Measurements from ENCODE around the gene TIGD3.
A peak's percentile ranks its signal among the peaks of the same experiment; 100 is the strongest.

Gene TIGD3

DNA sequence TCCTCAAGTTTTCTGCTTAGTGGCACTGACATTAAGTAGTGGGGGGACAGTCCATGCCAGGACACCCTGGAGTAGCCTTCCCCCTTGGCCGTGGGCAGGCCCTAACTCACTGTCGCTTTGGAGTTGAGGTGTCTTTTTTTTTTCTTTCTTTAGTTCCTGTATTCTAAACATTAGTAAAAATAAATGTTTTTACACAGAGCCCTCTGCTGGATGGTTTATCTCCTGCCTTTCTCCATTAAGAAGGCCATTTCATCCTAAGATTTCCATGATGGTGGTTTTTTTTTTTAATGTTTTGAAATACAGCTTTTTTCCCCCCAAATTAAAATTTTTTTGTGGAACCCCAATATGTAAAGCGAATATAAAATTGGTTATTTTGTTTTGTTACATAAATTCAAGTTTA, 1.8 kb upstream of the TIGD3 start:
- Histone ChIP-seq H3K27ac (ENCODE audit: low read depth, low read length) (no peak overlapping the region), H3K9ac (ENCODE audit: low read length) (no peak overlapping the region), H3K27me3 (ENCODE audit: low read length) (no peaks in the 10 kb centered on the region), H2AFZ (ENCODE audit: low read depth, low read length, severe bottlenecking) (no peak overlapping the region), H3K4me2 (ENCODE audit: low read depth, low read length, poor library complexity, severe bottlenecking) (no peak overlapping the region), H3K9me2 (replicated peaks; ENCODE audit: insufficient read depth, low read length) (no peaks in the 10 kb centered on the region), H3K9me3 (ENCODE audit: insufficient read depth, low read length) (no peaks in the 10 kb centered on the region), H3F3A (ENCODE audit: insufficient read depth) (peaks cover 18% of the 10 kb centered on the region), H3K4me3 (ENCODE audit: insufficient read depth, low read length, poor library complexity, severe bottlenecking) (no peak overlapping the region), H4K20me1 (ENCODE audit: low read depth, low read length) (no peaks in the 10 kb centered on the region), H3K36me3 (ENCODE audit: low read length) (peaks cover 11% of the 10 kb centered on the region; the same call in 1 of the 2 replicates), H3K79me2 (ENCODE audit: insufficient read depth, low read length) (no peaks in the 10 kb centered on the region)
- TF ChIP-seq EZH2phosphoT487 (conservative IDR thresholded peaks at IDR 0.05; ENCODE audit: low read length), result no peak
- TF ChIP-seq, protein P1, sequence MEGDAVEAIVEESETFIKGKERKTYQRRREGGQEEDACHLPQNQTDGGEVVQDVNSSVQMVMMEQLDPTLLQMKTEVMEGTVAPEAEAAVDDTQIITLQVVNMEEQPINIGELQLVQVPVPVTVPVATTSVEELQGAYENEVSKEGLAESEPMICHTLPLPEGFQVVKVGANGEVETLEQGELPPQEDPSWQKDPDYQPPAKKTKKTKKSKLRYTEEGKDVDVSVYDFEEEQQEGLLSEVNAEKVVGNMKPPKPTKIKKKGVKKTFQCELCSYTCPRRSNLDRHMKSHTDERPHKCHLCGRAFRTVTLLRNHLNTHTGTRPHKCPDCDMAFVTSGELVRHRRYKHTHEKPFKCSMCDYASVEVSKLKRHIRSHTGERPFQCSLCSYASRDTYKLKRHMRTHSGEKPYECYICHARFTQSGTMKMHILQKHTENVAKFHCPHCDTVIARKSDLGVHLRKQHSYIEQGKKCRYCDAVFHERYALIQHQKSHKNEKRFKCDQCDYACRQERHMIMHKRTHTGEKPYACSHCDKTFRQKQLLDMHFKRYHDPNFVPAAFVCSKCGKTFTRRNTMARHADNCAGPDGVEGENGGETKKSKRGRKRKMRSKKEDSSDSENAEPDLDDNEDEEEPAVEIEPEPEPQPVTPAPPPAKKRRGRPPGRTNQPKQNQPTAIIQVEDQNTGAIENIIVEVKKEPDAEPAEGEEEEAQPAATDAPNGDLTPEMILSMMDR (IDR thresholded peaks at IDR 0.05; ENCODE audit: insufficient read depth, low read length, poor library complexity, severe bottlenecking), result peak; percentile 41

DNA sequence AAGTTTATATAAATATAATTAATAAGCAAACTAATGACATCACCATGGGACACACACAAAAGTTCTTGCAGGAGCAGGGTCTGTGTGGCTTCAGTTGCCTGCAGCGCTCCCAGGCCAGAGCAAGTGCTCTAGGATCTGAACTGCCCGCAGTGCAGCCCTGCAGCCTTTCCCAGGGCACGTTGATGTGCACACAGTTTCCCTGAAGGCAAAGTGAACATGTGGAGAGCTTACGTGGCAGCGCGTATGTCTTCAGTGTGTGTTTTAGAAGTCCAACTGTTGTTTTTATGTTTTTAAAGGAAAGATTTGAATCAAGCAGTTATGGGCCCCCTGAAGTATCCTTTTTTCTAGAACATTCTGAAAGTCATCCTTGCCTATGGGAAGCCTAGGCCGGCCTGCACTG, 1.2 kb upstream of the TIGD3 start:
- Histone ChIP-seq H4K20me1 (ENCODE audit: low read depth, low read length) (no peaks in the 10 kb centered on the region), H3K79me2 (ENCODE audit: insufficient read depth, low read length) (no peaks in the 10 kb centered on the region), H3F3A (ENCODE audit: insufficient read depth) (peaks cover 20% of the 10 kb centered on the region), H3K36me3 (ENCODE audit: low read length) (peaks cover 11% of the 10 kb centered on the region; the same call in 1 of the 2 replicates), H3K9me3 (ENCODE audit: insufficient read depth, low read length) (no peaks in the 10 kb centered on the region), H3K27ac (ENCODE audit: low read depth, low read length) (no peak overlapping the region), H3K9me2 (replicated peaks; ENCODE audit: insufficient read depth, low read length) (no peaks in the 10 kb centered on the region), H3K9ac (ENCODE audit: low read length) (no peak overlapping the region), H3K4me3 (ENCODE audit: insufficient read depth, low read length, poor library complexity, severe bottlenecking) (no peak overlapping the region), H3K4me2 (ENCODE audit: low read depth, low read length, poor library complexity, severe bottlenecking) (no peak overlapping the region), H3K27me3 (ENCODE audit: low read length) (no peaks in the 10 kb centered on the region), H2AFZ (ENCODE audit: low read depth, low read length, severe bottlenecking) (no peak overlapping the region)
- no peak for TF ChIP-seq EZH2phosphoT487 (conservative IDR thresholded peaks at IDR 0.05; ENCODE audit: low read length)
- TF ChIP-seq, protein P1 (IDR thresholded peaks at IDR 0.05; ENCODE audit: insufficient read depth, low read length, poor library complexity, severe bottlenecking), result no peak

- Histone ChIP-seq H3K36me3 (ENCODE audit: low read length) (peaks cover 7% of the 10 kb centered on the region; the same call in 1 of the 2 replicates), H3K27ac (ENCODE audit: low read depth, low read length) (no peak overlapping the region), H4K20me1 (ENCODE audit: low read depth, low read length) (no peaks in the 10 kb centered on the region), H3K9ac (ENCODE audit: low read length) (peak overlapping the region; percentile 23; the same call in 1 of the 2 replicates), H3K9me2 (replicated peaks; ENCODE audit: insufficient read depth, low read length) (no peaks in the 10 kb centered on the region), H3K4me3 (ENCODE audit: insufficient read depth, low read length, poor library complexity, severe bottlenecking) (peak overlapping the region; percentile 19), H2AFZ (ENCODE audit: low read depth, low read length, severe bottlenecking) (no peak overlapping the region), H3K79me2 (ENCODE audit: insufficient read depth, low read length) (no peaks in the 10 kb centered on the region), H3K9me3 (ENCODE audit: insufficient read depth, low read length) (no peaks in the 10 kb centered on the region), H3K27me3 (ENCODE audit: low read length) (no peaks in the 10 kb centered on the region), H3F3A (ENCODE audit: insufficient read depth) (peaks cover 20% of the 10 kb centered on the region), H3K4me2 (ENCODE audit: low read depth, low read length, poor library complexity, severe bottlenecking) (peak overlapping the region; percentile 58)
- TF ChIP-seq, protein P1 (IDR thresholded peaks at IDR 0.05; ENCODE audit: insufficient read depth, low read length, poor library complexity, severe bottlenecking), result no peak
- no peak for TF ChIP-seq EZH2phosphoT487 (conservative IDR thresholded peaks at IDR 0.05; ENCODE audit: low read length)
Measured at GRCh38 chr11:65353900-65354264, 669 bp upstream of the TIGD3 start.

Data from SU-DHL-6 (cell line).